MM.1S (cell line): Measurements from ENCODE around the gene CACFD1.

Experiments used
- DNase-seq: peaks from one replicate; pipeline ENCODE4 v3.0.0-alpha.2; 2015
- H2AFZ ChIP-seq: fragments of 300-600 bp; sonication (generic); 2 replicates; pipeline ENCODE4 v1.6.0; 2016; ENCODE audit warnings: antibody characterized with exemption, low read length
- H3F3A ChIP-seq: fragments of 300-600 bp; sonication (generic); 2 replicates; pipeline ENCODE4 v1.6.1; 2016; ENCODE audit warnings: mild to moderate bottlenecking, antibody characterized with exemption, low read length, moderate library complexity, mixed read lengths; ENCODE audit not compliant: insufficient read depth
- H3K27ac ChIP-seq: fragments of 300-600 bp; sonication (generic); 2 replicates; pipeline ENCODE4 v1.5.1; 2016; ENCODE audit warnings: mild to moderate bottlenecking, low read length
- H3K27me3 ChIP-seq: fragments of 300-600 bp; sonication (generic); replicated peaks from 2 replicates; pipeline ENCODE4 v1.6.0; 2016; ENCODE audit warnings: low read length; ENCODE audit not compliant: insufficient read depth
- H3K36me3 ChIP-seq: fragments of 300-600 bp; sonication (generic); replicated peaks from 2 replicates; pipeline ENCODE4 v1.6.1; 2016; ENCODE audit warnings: mild to moderate bottlenecking, low read length, mixed read lengths; ENCODE audit not compliant: insufficient read depth
- H3K4me1 ChIP-seq: fragments of 300-600 bp; sonication (generic); 2 replicates; pipeline ENCODE4 v1.6.1; 2016; ENCODE audit warnings: low read length, mixed read lengths
- H3K4me2 ChIP-seq: fragments of 300-600 bp; sonication (generic); 2 replicates; pipeline ENCODE4 v1.6.0; 2016; ENCODE audit warnings: low read depth, low read length
- H3K4me3 ChIP-seq: fragments of 300-600 bp; sonication (generic); 2 replicates; pipeline ENCODE4 v1.5.1; 2016; ENCODE audit warnings: low read length, mixed read lengths
- H3K79me2 ChIP-seq: fragments of 300-600 bp; sonication (generic); 2 replicates; pipeline ENCODE4 v1.6.1; 2016; ENCODE audit warnings: mixed run types, low read length, mixed read lengths
- H3K9ac ChIP-seq: fragments of 300-600 bp; sonication (generic); 2 replicates; pipeline ENCODE4 v1.6.1; 2016; ENCODE audit warnings: low read length, mixed read lengths
- H3K9me2 ChIP-seq: fragments of 300-600 bp; sonication (generic); replicated peaks from 2 replicates; pipeline ENCODE4 v1.6.1; 2016; ENCODE audit warnings: mild to moderate bottlenecking, low read length, mixed read lengths; ENCODE audit not compliant: insufficient read depth
- H3K9me3 ChIP-seq: fragments of 300-600 bp; sonication (generic); replicated peaks from 2 replicates; pipeline ENCODE4 v1.6.1; 2016; ENCODE audit warnings: mild to moderate bottlenecking, low read length, mixed read lengths; ENCODE audit not compliant: insufficient read depth
- H4K20me1 ChIP-seq: fragments of 300-600 bp; sonication (generic); 2 replicates; pipeline ENCODE4 v1.6.1; 2016; ENCODE audit warnings: mild to moderate bottlenecking, low read length, moderate library complexity, mixed read lengths; ENCODE audit not compliant: insufficient read depth
- EZH2 ChIP-seq: fragments of 300-600 bp; sonication (generic); optimal IDR thresholded peaks from 2 replicates; pipeline ENCODE3; 2017; ENCODE audit warnings: low read depth, mild to moderate bottlenecking, antibody characterized with exemption, low read length, mixed read lengths
- EZH2phosphoT487 ChIP-seq: fragments of 300-600 bp; sonication (generic); IDR thresholded peaks from 2 replicates; pipeline ENCODE4 v1.6.1; 2018; ENCODE audit warnings: antibody characterized with exemption, low read length
- TF ChIP-seq, protein P1 (sequence below): fragments of 300-600 bp; sonication (generic); IDR thresholded peaks from 2 replicates; pipeline ENCODE4 v1.5.1; 2016; ENCODE audit warnings: antibody characterized with exemption, low read length, mixed read lengths

CACFD1 gene

DNA sequence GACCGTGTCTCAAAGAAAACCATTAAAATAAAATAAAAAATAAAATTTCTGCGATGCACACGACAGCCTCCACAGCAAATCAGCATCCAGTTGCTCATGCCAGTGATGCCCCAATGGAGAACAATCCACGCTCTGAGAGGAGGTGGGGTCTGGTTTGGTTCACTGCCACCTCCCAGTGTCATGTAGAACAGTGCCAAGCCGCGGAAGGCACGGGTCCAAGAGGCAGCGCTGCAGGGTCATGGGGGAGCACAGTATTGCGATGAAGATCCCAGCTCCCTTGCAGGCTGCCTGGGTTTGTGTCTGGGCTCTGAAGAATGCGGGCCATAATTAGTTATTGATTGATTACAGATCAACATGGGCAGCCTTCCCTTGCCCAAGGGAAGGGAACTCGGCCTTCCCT lies 6.1 kb upstream of the CACFD1 start:
- Histone ChIP-seq H3K36me3 (no peaks in the 10 kb centered on the region), H3F3A (no peaks in the 10 kb centered on the region), H3K27ac (no peak overlapping the region), H3K79me2 (no peaks in the 10 kb centered on the region), H2AFZ (no peak overlapping the region), H3K4me1 (no peaks in the 10 kb centered on the region), H3K27me3 (peaks cover 86% of the 10 kb centered on the region), H4K20me1 (no peaks in the 10 kb centered on the region), H3K9me2 (no peaks in the 10 kb centered on the region), H3K9ac (no peak overlapping the region), H3K4me2 (no peak overlapping the region), H3K9me3 (no peaks in the 10 kb centered on the region), H3K4me3 (no peak overlapping the region)
- DNase-seq, result no peak
- TF ChIP-seq, protein P1, sequence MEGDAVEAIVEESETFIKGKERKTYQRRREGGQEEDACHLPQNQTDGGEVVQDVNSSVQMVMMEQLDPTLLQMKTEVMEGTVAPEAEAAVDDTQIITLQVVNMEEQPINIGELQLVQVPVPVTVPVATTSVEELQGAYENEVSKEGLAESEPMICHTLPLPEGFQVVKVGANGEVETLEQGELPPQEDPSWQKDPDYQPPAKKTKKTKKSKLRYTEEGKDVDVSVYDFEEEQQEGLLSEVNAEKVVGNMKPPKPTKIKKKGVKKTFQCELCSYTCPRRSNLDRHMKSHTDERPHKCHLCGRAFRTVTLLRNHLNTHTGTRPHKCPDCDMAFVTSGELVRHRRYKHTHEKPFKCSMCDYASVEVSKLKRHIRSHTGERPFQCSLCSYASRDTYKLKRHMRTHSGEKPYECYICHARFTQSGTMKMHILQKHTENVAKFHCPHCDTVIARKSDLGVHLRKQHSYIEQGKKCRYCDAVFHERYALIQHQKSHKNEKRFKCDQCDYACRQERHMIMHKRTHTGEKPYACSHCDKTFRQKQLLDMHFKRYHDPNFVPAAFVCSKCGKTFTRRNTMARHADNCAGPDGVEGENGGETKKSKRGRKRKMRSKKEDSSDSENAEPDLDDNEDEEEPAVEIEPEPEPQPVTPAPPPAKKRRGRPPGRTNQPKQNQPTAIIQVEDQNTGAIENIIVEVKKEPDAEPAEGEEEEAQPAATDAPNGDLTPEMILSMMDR, result no peak
- no peak for TF ChIP-seq EZH2
- TF ChIP-seq EZH2phosphoT487, result no peak

DNA sequence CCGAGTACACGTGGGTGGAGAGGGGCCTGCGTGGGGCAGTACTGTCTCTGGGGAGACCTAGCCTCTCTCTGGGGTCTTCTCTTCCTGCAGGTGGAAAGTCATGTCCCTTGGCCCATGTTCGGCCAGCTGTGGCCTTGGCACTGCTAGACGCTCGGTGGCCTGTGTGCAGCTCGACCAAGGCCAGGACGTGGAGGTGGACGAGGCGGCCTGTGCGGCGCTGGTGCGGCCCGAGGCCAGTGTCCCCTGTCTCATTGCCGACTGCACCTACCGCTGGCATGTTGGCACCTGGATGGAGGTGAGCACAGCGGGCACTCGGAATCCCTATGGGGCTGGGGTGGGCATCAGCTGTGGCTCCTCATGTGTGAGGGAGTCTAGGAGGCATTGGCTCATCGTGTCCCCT lies 5.5 kb upstream of the CACFD1 start:
- no peak overlapping the region for H3K4me3 ChIP-seq
- H3K9ac ChIP-seq, result no peak overlapping the region
- no peak for DNase-seq
- H3K9me2 ChIP-seq, result no peaks in the 10 kb centered on the region
- TF ChIP-seq EZH2phosphoT487, result no peak
- TF ChIP-seq EZH2, result no peak
- TF ChIP-seq, protein P1, result no peak
- H3K79me2 ChIP-seq, result no peaks in the 10 kb centered on the region
- H3F3A ChIP-seq, result no peaks in the 10 kb centered on the region
- peaks cover 84% of the 10 kb centered on the region for H3K27me3 ChIP-seq
- H3K4me1 ChIP-seq, result peaks cover 6% of the 10 kb centered on the region; the same call in 1 of the 2 replicates
- no peaks in the 10 kb centered on the region for H4K20me1 ChIP-seq
- no peak overlapping the region for H2AFZ ChIP-seq
- no peak overlapping the region for H3K4me2 ChIP-seq
- no peaks in the 10 kb centered on the region for H3K36me3 ChIP-seq
- no peaks in the 10 kb centered on the region for H3K9me3 ChIP-seq
- no peak overlapping the region for H3K27ac ChIP-seq

DNA sequence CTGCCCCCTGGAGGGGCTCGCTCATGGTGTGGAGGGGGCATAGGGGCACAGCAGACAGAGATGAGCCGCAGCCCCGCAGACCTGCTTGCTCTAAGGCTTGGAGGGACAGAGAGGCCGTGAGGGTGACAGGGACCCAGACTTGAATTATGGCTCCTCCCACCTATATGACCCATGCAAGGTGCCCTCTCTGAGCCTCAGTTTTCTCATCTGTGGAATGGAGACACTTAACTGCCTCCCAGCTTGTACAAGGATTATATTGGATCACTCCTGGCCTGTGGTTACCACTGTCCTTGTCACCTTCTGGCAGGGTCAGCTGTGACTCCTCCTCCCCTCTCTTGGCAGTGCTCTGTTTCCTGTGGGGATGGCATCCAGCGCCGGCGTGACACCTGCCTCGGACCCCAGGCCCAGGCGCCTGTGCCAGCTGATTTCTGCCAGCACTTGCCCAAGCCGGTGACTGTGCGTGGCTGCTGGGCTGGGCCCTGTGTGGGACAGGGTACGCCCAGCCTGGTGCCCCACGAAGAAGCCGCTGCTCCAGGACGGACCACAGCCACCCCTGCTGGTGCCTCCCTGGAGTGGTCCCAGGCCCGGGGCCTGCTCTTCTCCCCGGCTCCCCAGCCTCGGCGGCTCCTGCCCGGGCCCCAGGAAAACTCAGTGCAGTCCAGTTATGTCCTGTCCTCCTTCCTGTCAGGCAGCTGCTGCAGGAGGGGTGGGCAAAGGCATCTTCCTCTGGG lies 4.7 kb upstream of the CACFD1 start:
- Histone ChIP-seq H3K9me3 (no peaks in the 10 kb centered on the region), H3K4me2 (no peak overlapping the region), H2AFZ (no peak overlapping the region), H3F3A (no peaks in the 10 kb centered on the region), H3K79me2 (no peaks in the 10 kb centered on the region), H3K9ac (no peak overlapping the region), H3K27ac (no peak overlapping the region), H3K9me2 (no peaks in the 10 kb centered on the region), H3K27me3 (peaks cover 78% of the 10 kb centered on the region), H4K20me1 (no peaks in the 10 kb centered on the region), H3K4me3 (no peak overlapping the region), H3K36me3 (no peaks in the 10 kb centered on the region), H3K4me1 (peaks cover 6% of the 10 kb centered on the region; the same call in 1 of the 2 replicates)
- DNase-seq, result no peak
- TF ChIP-seq, protein P1, result no peak
- TF ChIP-seq EZH2phosphoT487 (no peak), EZH2 (no peak)
